Activated CD8-positive, alpha-beta T cell treated with anti-CD3 and anti-CD28 coated beads for 36 hours (primary cell): ENCODE results near the gene CDH13. TPM values are rescaled to one million over a fixed set of nuclear protein-coding genes. Genes with fewer than 3 reads are reported as not detected.

Experiments used
- ATAC-seq: fragments of 200-7000 bp; cut with Tn5 transposase; one replicate; pipeline ENCODE4 v1.10.0; 2021; ENCODE audit warnings: mild to moderate bottlenecking, moderate library complexity
- CTCF ChIA-PET: fragments of 350-600 bp; sonication (Branson Sonifier 250); formaldehyde crosslinking; loops from one replicate; lab custom pipeline; 2021; ENCODE audit warnings: antibody characterized with exemption; lab: Charles Lee
- POLR2A ChIA-PET: fragments of 350-600 bp; sonication (Branson Sonifier 250); formaldehyde crosslinking; loops from one replicate; lab custom pipeline; 2021; ENCODE audit warnings: antibody characterized with exemption; lab: Charles Lee
- DNase-seq: peaks from one replicate; pipeline ENCODE4 v3.0.0-alpha.2; 2020
- H3K27ac Mint-ChIP-seq: one replicate; pipeline ENCODE4 v1.8.0; 2021; ENCODE audit warnings: mild to moderate bottlenecking, mixed read lengths
- H3K27me3 Mint-ChIP-seq: one replicate; pipeline ENCODE4 v1.8.0; 2021; ENCODE audit warnings: mixed read lengths
- H3K36me3 Mint-ChIP-seq: one replicate; pipeline ENCODE4 v1.8.0; 2021; ENCODE audit warnings: low read depth, mixed read lengths
- H3K4me1 Mint-ChIP-seq: one replicate; pipeline ENCODE4 v1.8.0; 2021; ENCODE audit warnings: low read depth, mixed read lengths
- H3K4me3 Mint-ChIP-seq: one replicate; pipeline ENCODE4 v1.8.0; 2021; ENCODE audit warnings: mild to moderate bottlenecking, moderate library complexity, mixed read lengths
- H3K9me3 Mint-ChIP-seq: one replicate; pipeline ENCODE4 v1.8.0; 2021; ENCODE audit warnings: mixed read lengths
- CTCF ChIP-seq: fragments of 200-600 bp; IDR thresholded peaks from one replicate; pipeline ENCODE4 v1.8.0; 2022; ENCODE audit warnings: antibody characterized with exemption, mild to moderate bottlenecking
- intact Hi-C: fragments of 100-400 bp; cut with micrococcal nuclease; formaldehyde crosslinking; loops from one replicate; pipeline ENCODE4 v1.10.0; 2022
- total RNA-seq, 2 experiments: library from RNA; stranded (reverse); gene quantifications; one replicate each; pipeline ENCODE4 v1.2.3, GENCODE V29; 2021

CDH13 gene
- total RNA-seq, 2 experiments from 2014 or later: not detected

GRCh38 chr16:82820855-82821254 lies 194.1 kb downstream of the CDH13 start:
- POLR2A ChIA-PET: no interaction called here
- CTCF ChIA-PET: interaction anchor here (1.0 kb wide), 1 partner anchor 24 kb away, joined by 3 read pairs; no protein-coding TSS in a partner anchor

GRCh38 chr16:82824408-82824807 lies 197.6 kb downstream of the CDH13 start:
- peaks cover 5% of the 10 kb centered on the region for H3K27me3 Mint-ChIP-seq
- ChIA-PET POLR2A (no interaction called here), CTCF (no interaction called here)
- no peak overlapping the region for H3K27ac Mint-ChIP-seq
- H3K9me3 Mint-ChIP-seq: peaks cover 2% of the 10 kb centered on the region
- H3K4me1 Mint-ChIP-seq: no peaks in the 10 kb centered on the region
- no peak overlapping the region for H3K4me3 Mint-ChIP-seq
- TF ChIP-seq CTCF: no peak
- intact Hi-C loops: no loop called here
- DNase-seq (no peak), ATAC-seq (no peak)
- H3K36me3 Mint-ChIP-seq: no peaks in the 10 kb centered on the region

More at GRCh38 chr16:82820855-82821254, 194.1 kb downstream of the CDH13 start:
- ATAC-seq (no peak), DNase-seq (no peak)
- H3K27ac Mint-ChIP-seq: no peak overlapping the region
- no peaks in the 10 kb centered on the region for H3K4me1 Mint-ChIP-seq
- TF ChIP-seq CTCF: no peak
- H3K9me3 Mint-ChIP-seq: peaks cover 2% of the 10 kb centered on the region
- H3K36me3 Mint-ChIP-seq: no peaks in the 10 kb centered on the region
- intact Hi-C loops: no loop called here
- peaks cover 6% of the 10 kb centered on the region for H3K27me3 Mint-ChIP-seq
- H3K4me3 Mint-ChIP-seq: no peak overlapping the region

- TF ChIP-seq CTCF: no peak
- Mint-ChIP-seq H3K27ac (no peak overlapping the region), H3K4me1 (no peaks in the 10 kb centered on the region), H3K4me3 (no peak overlapping the region), H3K9me3 (peaks cover 2% of the 10 kb centered on the region), H3K36me3 (no peaks in the 10 kb centered on the region), H3K27me3 (peaks cover 2% of the 10 kb centered on the region)
- intact Hi-C loops: no loop called here
- ChIA-PET POLR2A (no interaction called here), CTCF (no interaction called here)
- no peak for DNase-seq
- ATAC-seq: no peak
Observed at GRCh38 chr16:82829301-82829700, 202.5 kb downstream of the CDH13 start.

GRCh38 chr16:82830944-82831343 lies 204.2 kb downstream of the CDH13 start:
- ChIA-PET POLR2A (no interaction called here), CTCF (no interaction called here)
- ATAC-seq: no peak
- TF ChIP-seq CTCF: no peak
- Mint-ChIP-seq H3K36me3 (no peaks in the 10 kb centered on the region), H3K27ac (no peak overlapping the region), H3K4me3 (no peak overlapping the region), H3K4me1 (no peaks in the 10 kb centered on the region), H3K9me3 (no peaks in the 10 kb centered on the region), H3K27me3 (peaks cover 4% of the 10 kb centered on the region)
- intact Hi-C loops: no loop called here
- no peak for DNase-seq

- Mint-ChIP-seq H3K9me3 (no peaks in the 10 kb centered on the region), H3K36me3 (no peaks in the 10 kb centered on the region), H3K4me1 (no peaks in the 10 kb centered on the region), H3K4me3 (no peak overlapping the region), H3K27me3 (peaks cover 4% of the 10 kb centered on the region), H3K27ac (no peak overlapping the region)
- POLR2A ChIA-PET: interaction anchor here (0.6 kb wide), 1 partner anchor 186 kb away, joined by 4 read pairs; no protein-coding TSS in a partner anchor
- CTCF ChIA-PET: no interaction called here
- no peak for TF ChIP-seq CTCF
- intact Hi-C loops: no loop called here
- ATAC-seq (no peak), DNase-seq (no peak)
Observed at GRCh38 chr16:82832821-82833220, 206.1 kb downstream of the CDH13 start.
